ENCODE data around the gene ANXA7.

ANXA7 gene

GRCh38 chr10:73358331-73359279, 55.3 kb downstream of the ANXA7 start, which contains the start of gene CFAP70:
TSS of gene CFAP70 (minus strand) at chr10:73358864. CDS start at chr10:73354796, 4,068 bp downstream.
- Histone ChIP-seq H3K36me3 (no peaks in the 10 kb centered on the region), H3K27me3 (peaks cover 60% of the 10 kb centered on the region), H3K27ac (no peak within 1 kb of the TSS), H3K9me3 (no peaks in the 10 kb centered on the region), H3K4me1 (ENCODE audit: control insufficient read depth in 1 of 2, insufficient read depth in 1 of 2, low read depth in 1 of 2, low read length in 1 of 2) (peaks cover 15 to 16% of the 10 kb centered on the region in 2 experiments), H3K4me3 (ENCODE audit: low read depth in 1 of 2, low read length in 1 of 2) (peak within 1 kb of the TSS; percentile 51 to 52)
- TF ChIP-seq, protein P1, sequence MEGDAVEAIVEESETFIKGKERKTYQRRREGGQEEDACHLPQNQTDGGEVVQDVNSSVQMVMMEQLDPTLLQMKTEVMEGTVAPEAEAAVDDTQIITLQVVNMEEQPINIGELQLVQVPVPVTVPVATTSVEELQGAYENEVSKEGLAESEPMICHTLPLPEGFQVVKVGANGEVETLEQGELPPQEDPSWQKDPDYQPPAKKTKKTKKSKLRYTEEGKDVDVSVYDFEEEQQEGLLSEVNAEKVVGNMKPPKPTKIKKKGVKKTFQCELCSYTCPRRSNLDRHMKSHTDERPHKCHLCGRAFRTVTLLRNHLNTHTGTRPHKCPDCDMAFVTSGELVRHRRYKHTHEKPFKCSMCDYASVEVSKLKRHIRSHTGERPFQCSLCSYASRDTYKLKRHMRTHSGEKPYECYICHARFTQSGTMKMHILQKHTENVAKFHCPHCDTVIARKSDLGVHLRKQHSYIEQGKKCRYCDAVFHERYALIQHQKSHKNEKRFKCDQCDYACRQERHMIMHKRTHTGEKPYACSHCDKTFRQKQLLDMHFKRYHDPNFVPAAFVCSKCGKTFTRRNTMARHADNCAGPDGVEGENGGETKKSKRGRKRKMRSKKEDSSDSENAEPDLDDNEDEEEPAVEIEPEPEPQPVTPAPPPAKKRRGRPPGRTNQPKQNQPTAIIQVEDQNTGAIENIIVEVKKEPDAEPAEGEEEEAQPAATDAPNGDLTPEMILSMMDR (IDR thresholded peaks at IDR 0.05): no peak

DNA sequence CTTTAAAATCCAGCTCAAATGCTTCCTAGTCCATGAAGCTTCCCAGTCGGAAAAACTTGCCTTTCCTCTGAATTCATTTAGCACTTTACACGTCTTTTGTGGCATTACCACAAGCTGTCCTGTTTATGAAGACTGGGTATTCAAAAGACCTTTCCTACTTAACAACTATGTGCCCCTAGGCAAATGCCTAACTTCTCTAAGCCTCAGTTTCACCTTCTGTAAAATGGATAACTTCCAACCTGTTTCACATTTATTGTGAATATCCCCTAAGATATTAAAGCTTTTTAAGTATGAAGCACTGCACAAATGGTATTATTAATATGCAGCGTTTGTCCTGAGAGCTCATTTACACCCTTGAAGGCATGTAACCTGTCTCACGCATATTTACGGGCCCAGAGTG, 56.0 kb downstream of the ANXA7 start:
- peaks cover 15 to 16% of the 10 kb centered on the region in 2 experiments for H3K4me1 ChIP-seq (ENCODE audit: control insufficient read depth in 1 of 2, insufficient read depth in 1 of 2, low read depth in 1 of 2, low read length in 1 of 2)
- H3K36me3 ChIP-seq: no peaks in the 10 kb centered on the region
- peaks cover 64% of the 10 kb centered on the region for H3K27me3 ChIP-seq
- no peaks in the 10 kb centered on the region for H3K9me3 ChIP-seq
- no peak overlapping the region for H3K27ac ChIP-seq
- TF ChIP-seq, protein P1 (IDR thresholded peaks at IDR 0.05): no peak
- peak overlapping the region; percentile 51 to 52 for H3K4me3 ChIP-seq (ENCODE audit: low read depth in 1 of 2, low read length in 1 of 2)

- Histone ChIP-seq H3K9me3 (no peaks in the 10 kb centered on the region), H3K4me1 (ENCODE audit: control insufficient read depth in 1 of 2, insufficient read depth in 1 of 2, low read depth in 1 of 2, low read length in 1 of 2) (peaks cover 15 to 16% of the 10 kb centered on the region in 2 experiments), H3K36me3 (no peaks in the 10 kb centered on the region), H3K27me3 (peaks cover 64% of the 10 kb centered on the region), H3K4me3 (ENCODE audit: low read depth in 1 of 2, low read length in 1 of 2) (no peak overlapping the region), H3K27ac (no peak overlapping the region)
- TF ChIP-seq, protein P1 (IDR thresholded peaks at IDR 0.05): no peak
Observed at GRCh38 chr10:73357166-73357565, 56.7 kb downstream of the ANXA7 start.

GRCh38 chr10:73344269-73344668, 69.6 kb downstream of the ANXA7 start:
- no peaks in the 10 kb centered on the region for H3K4me1 ChIP-seq (ENCODE audit: control insufficient read depth in 1 of 2, insufficient read depth in 1 of 2, low read depth in 1 of 2, low read length in 1 of 2)

GRCh38 chr10:73340121-73340520, 73.7 kb downstream of the ANXA7 start:
- no peak overlapping the region for H3K27ac ChIP-seq
- no peak overlapping the region for H3K4me3 ChIP-seq (ENCODE audit: low read depth in 1 of 2, low read length in 1 of 2)
- H3K27me3 ChIP-seq: no peaks in the 10 kb centered on the region
- no peaks in the 10 kb centered on the region for H3K36me3 ChIP-seq
- TF ChIP-seq, protein P1 (IDR thresholded peaks at IDR 0.05): no peak
- H3K4me1 ChIP-seq (ENCODE audit: control insufficient read depth in 1 of 2, insufficient read depth in 1 of 2, low read depth in 1 of 2, low read length in 1 of 2): no peaks in the 10 kb centered on the region
- no peaks in the 10 kb centered on the region for H3K9me3 ChIP-seq

More at GRCh38 chr10:73344269-73344668, 69.6 kb downstream of the ANXA7 start:
- H3K36me3 ChIP-seq: no peaks in the 10 kb centered on the region
- H3K27me3 ChIP-seq: no peaks in the 10 kb centered on the region
- H3K4me3 ChIP-seq (ENCODE audit: low read depth in 1 of 2, low read length in 1 of 2): no peak overlapping the region
- no peaks in the 10 kb centered on the region for H3K9me3 ChIP-seq
- H3K27ac ChIP-seq: no peak overlapping the region
- TF ChIP-seq, protein P1 (IDR thresholded peaks at IDR 0.05): no peak
